ENCODE measurements around the gene F2.

F2 gene

GRCh38 chr11:46718155-46719019 lies 626 bp upstream of the F2 start:
- DNase-seq (ENCODE audit: low read depth in 2 of 2), result no peak

DNA sequence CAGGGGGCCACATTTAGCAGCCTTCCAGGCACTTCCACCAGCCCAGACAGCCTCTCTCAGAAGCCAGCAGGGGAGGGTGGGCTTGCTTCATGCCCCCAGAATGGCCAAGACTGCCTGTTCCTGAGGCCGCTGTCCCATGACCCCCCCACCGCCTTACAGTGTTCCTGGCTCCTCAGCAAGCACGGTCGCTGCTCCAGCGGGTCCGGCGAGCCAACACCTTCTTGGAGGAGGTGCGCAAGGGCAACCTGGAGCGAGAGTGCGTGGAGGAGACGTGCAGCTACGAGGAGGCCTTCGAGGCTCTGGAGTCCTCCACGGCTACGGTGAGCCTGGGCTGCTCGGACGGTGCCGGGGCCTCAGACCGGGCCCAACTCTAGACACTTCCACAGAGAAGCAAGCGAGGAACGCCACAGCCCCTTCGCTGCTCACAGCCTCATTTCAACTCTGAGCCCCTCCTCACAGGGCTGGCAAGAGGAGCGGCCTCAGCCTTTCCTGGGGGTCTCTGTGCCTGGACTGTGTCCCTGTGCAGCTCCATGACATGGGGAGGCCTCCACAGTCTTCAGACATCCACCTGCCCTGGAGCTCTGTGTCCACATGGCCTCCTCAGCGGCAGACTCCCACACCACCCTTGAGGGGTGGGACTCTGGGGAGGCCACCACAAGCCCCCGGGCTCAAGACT lies 668 bp downstream of the F2 start:
- DNase-seq (ENCODE audit: low read depth in 2 of 2), result no peak

- no peak for DNase-seq (ENCODE audit: low read depth in 2 of 2)
Measured at GRCh38 chr11:46721286-46721685, 2.3 kb downstream of the F2 start.

DNA sequence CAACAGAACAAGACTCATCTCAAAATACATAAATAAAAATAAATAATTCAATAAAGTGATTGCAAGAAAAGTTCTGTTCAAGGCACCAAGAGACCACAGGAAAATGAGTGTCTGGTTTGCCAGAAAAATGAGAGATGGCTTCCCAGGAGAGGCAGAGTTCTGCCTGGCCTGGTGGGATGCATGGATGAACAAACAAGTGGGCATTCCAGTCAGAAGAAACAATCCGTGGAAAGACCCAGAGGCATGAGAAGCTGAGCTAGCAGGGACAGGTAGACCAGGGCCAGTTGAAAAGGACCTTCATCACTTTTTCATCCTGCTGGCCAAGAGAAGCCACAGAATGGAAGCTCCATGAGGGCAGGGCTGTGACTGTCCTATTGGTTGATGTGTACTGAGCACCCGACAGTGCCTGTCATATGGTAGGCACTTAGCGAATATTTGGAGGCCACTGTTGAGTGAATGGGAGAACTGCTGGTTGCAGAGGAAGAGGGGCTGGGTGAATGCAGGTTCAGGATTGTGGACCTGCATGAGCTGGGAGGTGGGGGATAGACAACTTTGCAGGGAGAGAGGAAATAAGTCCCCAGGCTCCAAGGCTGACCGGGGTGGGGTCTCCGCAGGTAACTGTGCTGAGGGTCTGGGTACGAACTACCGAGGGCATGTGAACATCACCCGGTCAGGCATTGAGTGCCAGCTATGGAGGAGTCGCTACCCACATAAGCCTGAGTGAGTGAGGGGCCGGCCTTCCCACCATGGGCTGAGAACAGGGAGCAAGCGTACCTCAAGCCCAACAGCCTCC lies 3.7 kb downstream of the F2 start:
- no peak for DNase-seq (ENCODE audit: low read depth in 2 of 2)

- DNase-seq (ENCODE audit: low read depth in 2 of 2), result no peak
Measured at GRCh38 chr11:46723359-46723680, 4.3 kb downstream of the F2 start.

GRCh38 chr11:46724088-46724487 lies 5.1 kb downstream of the F2 start:
- DNase-seq (ENCODE audit: low read depth in 2 of 2), result no peak

DNA sequence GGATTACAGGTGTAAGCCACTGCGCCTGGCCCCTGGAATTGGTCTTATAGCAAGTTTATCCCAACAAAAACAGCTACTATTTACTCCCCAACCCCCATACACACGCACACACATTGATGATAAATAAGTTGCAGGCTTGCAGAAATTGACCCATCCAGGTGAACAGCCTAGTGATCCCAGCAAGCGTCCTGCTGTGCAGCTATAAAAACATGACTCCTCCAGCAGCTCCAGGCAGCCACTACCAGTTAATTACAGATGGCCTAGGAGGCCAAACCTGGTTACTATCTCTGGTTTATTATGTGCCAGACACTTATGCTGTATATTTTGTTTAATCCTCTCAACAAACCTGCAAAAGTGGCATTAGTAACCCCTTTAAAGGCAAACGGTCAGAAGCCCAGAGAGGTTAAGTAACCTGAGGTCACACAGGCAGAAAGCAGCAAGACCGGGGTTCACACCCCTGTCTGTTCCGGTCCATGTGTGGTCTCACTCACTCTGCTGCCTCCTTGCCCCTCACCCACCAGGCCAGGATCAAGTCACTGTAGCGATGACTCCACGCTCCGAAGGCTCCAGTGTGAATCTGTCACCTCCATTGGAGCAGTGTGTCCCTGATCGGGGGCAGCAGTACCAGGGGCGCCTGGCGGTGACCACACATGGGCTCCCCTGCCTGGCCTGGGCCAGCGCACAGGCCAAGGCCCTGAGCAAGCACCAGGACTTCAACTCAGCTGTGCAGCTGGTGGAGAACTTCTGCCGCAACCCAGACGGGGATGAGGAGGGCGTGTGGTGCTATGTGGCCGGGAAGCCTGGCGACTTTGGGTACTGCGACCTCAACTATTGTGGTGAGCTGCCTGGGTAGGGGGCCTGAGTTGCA lies 6.6 kb downstream of the F2 start:
- DNase-seq (ENCODE audit: low read depth in 2 of 2), result no peak

DNA sequence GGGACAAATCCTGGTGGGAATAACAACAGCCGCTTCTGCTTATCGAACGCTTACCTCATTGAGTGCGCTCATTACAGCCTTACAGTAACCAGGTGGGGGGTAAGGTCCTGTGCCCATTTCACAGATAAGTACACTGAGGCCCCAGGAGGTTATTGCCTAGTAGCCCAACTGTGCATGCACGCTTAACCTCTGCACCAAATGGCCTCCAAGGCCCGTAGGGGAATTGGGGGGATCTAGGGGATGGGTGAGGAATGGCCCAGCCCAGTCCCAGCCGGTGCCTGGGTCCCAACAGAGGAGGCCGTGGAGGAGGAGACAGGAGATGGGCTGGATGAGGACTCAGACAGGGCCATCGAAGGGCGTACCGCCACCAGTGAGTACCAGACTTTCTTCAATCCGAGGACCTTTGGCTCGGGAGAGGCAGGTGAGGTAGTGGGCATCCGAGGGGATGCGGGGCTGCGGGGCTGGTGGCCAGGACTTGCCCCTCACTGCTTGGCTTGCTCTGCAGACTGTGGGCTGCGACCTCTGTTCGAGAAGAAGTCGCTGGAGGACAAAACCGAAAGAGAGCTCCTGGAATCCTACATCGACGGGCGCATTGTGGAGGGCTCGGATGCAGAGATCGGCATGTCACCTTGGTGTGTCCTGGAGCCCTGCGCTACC lies 7.3 kb downstream of the F2 start:
- no peak for DNase-seq (ENCODE audit: low read depth in 2 of 2)

GRCh38 chr11:46727952-46728658 lies 9.1 kb downstream of the F2 start:
- no peak for DNase-seq (ENCODE audit: low read depth in 2 of 2)

DNA sequence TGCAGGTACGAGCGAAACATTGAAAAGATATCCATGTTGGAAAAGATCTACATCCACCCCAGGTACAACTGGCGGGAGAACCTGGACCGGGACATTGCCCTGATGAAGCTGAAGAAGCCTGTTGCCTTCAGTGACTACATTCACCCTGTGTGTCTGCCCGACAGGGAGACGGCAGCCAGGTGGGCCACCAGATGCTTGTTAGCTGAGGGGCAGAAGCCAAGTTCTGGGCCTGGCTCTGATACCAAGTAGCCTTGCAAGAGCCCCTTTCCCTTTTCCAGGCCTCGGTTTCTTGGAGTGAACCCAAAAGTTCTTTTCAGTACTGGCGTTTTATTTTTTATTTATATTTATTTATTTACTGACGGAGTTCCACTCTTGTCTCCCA lies 9.6 kb downstream of the F2 start:
- no peak for DNase-seq (ENCODE audit: low read depth in 2 of 2)

- DNase-seq (ENCODE audit: low read depth in 2 of 2), result no peak
Measured at GRCh38 chr11:46729110-46730027, 10.4 kb downstream of the F2 start.

- no peak for DNase-seq (ENCODE audit: low read depth in 2 of 2)
Measured at GRCh38 chr11:46731545-46731944, 12.5 kb downstream of the F2 start.

DNA sequence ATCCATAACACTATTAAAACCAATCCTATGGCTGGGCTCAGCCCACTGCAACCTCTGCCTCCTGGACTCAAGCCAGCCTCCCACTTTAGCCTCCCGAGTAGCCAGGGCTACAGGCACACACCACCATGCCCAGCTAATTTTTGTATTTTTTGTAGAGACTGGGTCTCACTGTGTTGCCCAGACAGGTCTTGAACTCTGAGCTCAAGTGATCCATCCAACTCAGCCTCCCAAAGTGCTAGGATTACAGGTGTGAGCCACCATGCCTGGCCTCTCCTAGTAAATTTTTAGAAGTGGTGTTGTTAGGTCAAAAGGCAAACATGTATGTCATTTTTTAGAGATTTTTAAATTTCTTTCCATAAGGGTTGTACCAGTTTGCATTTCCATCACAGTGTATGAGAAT lies 14.2 kb downstream of the F2 start:
- no peak for DNase-seq (ENCODE audit: low read depth in 2 of 2)

GRCh38 chr11:46736146-46736545 lies 17.1 kb downstream of the F2 start:
- no peak for DNase-seq (ENCODE audit: low read depth in 2 of 2)

DNA sequence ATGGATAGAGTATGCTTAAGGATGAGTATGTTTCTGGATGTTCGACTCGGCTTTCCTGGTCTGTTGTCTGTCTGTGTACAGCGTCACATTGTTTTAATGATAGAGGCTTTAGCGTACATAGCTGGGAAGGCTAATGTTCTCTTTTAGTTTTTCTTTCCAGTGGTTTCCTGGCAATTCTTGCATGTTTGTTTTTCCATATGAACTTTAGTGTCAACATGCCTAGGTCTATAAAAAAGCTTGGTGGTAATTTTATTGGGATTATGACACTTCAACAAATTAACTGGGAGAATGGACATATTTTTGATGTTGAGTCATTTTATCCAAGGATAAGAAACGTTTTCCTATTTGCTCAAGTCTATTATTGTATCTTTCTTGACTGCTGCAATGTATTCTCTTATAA lies 17.6 kb downstream of the F2 start:
- no peak for DNase-seq (ENCODE audit: low read depth in 2 of 2)

DNA sequence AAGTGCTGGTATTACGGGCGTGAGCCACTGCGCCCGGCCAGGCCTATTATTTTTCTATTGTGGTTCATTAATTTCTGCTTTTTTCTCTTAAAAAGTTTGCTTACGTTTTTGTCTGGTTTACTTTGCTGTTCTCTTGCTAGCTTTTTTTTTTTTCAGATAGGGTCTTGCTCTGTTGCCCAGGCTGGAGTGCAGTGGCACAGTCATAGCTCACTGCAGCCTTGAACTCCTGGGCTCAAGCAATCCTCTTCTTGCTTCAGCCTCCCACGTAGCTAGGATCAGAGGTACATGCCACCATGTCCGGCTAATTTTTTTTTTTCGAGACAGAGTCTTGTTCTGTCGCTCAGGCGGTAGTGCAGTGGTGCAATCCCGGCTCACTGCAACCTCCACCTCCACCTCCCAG lies 18.7 kb downstream of the F2 start:
- no peak for DNase-seq (ENCODE audit: low read depth in 2 of 2)

GRCh38 chr11:46738887-46739286 lies 19.9 kb downstream of the F2 start:
- no peak for DNase-seq (ENCODE audit: low read depth in 2 of 2)

- no peak for DNase-seq (ENCODE audit: low read depth in 2 of 2)
Measured at GRCh38 chr11:46741600-46742484, 22.8 kb downstream of the F2 start.

GRCh38 chr11:46743043-46743442 lies 24.0 kb downstream of the F2 start:
- DNase-seq (ENCODE audit: low read depth in 2 of 2), result no peak
